Thymus (tissue), 11 donors: ENCODE data around the gene CD180. TPM values are rescaled to one million over a fixed set of nuclear protein-coding genes. Genes with fewer than 3 reads are reported as not detected.
A peak's percentile ranks its signal among the peaks of the same experiment; 100 is the strongest.

Experiments used
- DNase-seq, 9 donors: peaks; one replicate each; pipeline ENCODE4 v3.0.0-alpha.2; 2013; ENCODE audit warnings: low spot score in 9 of 9, low read depth in 6 of 9, missing footprints in 1 of 9
- H3K27ac ChIP-seq, 2 donors: one replicate each; pipeline ENCODE4 v1.5.1; 2013; ENCODE audit warnings: control low read depth in 1 of 2, low read depth in 1 of 2, low read length in 1 of 2, mild to moderate bottlenecking in 1 of 2, moderate library complexity in 1 of 2
- H3K27me3 ChIP-seq, 2 donors: one replicate each; pipeline ENCODE4 v1.5.1; 2013; ENCODE audit warnings: low read length in 1 of 2; ENCODE audit not compliant: control insufficient read depth in 2 of 2, insufficient read depth in 1 of 2
- H3K36me3 ChIP-seq, 2 donors: one replicate each; pipeline ENCODE4 v1.5.1; 2013; ENCODE audit warnings: low read length in 1 of 2, mild to moderate bottlenecking in 1 of 2, moderate library complexity in 1 of 2; ENCODE audit not compliant: control insufficient read depth in 2 of 2, insufficient read depth in 2 of 2
- H3K4me1 ChIP-seq, 2 donors: one replicate each; pipeline ENCODE4 v1.5.1; 2013; ENCODE audit warnings: low read length in 2 of 2; ENCODE audit not compliant: control insufficient read depth in 2 of 2, insufficient read depth in 2 of 2
- H3K4me3 ChIP-seq, 2 donors: one replicate each; pipeline ENCODE4 v1.5.1; 2013; ENCODE audit warnings: low read length in 2 of 2, control low read depth in 1 of 2, mild to moderate bottlenecking in 1 of 2
- H3K9me3 ChIP-seq, 2 donors: one replicate each; pipeline ENCODE4 v1.5.1; 2013; ENCODE audit warnings: low read length in 1 of 2, mild to moderate bottlenecking in 1 of 2; ENCODE audit not compliant: control insufficient read depth in 2 of 2, insufficient read depth in 1 of 2
- WGBS: extraction: QIAGEN DNeasy Blood & Tissue Kit; methylation state at CpG from one replicate; pipeline ENCODE4 v1.1.7; 2013; 5-methylcytosine and 5-hydroxymethylcytosine counted together
- polyA plus RNA-seq: library from polyadenylated mRNA; stranded (reverse); fragments of 200-250 nt; gene quantifications from one replicate; pipeline ENCODE4 v1.2.3, GENCODE V29; 2013
- total RNA-seq: library from RNA; stranded (reverse); fragments of 120-200 nt; gene quantifications from one replicate; pipeline ENCODE4 v1.2.4, GENCODE V29; 2013
- donor health status: healthy.

Gene CD180
- total and polyA plus RNA-seq, 2 donors = 1.3 to 2.2 TPM

DNA sequence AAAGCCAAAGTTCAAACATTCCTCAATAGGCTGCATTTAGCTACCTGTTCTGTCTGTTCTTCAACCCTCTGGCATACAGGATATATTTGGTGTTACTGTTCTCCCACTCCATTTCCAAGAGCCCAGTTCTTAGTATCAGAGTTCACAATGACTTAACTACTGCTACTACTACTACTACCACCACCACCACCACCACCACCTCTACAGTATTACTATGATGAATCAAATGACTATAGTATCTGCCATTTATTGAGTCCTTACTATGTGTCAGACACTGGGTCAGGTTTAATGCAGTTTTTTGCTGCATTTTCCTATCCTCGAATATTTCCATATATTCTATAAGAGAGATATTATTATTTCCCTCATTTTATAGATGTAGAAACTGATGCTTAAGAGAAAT, 937 bp upstream of the CD180 start:
- WGBS = 96% methylated on average over 1 of the region's 1 CpG
- Histone ChIP-seq H3K9me3 (peaks cover 0 to 1% of the 10 kb centered on the region in 2 donors), H3K36me3 (peaks cover 0 to 2% of the 10 kb centered on the region in 2 donors), H3K27me3 (no peaks in the 10 kb centered on the region), H3K4me1 (peaks cover 0 to 22% of the 10 kb centered on the region in 2 donors), H3K27ac (no peak overlapping the region), H3K4me3 (no peak overlapping the region)
- no peak for DNase-seq

DNA sequence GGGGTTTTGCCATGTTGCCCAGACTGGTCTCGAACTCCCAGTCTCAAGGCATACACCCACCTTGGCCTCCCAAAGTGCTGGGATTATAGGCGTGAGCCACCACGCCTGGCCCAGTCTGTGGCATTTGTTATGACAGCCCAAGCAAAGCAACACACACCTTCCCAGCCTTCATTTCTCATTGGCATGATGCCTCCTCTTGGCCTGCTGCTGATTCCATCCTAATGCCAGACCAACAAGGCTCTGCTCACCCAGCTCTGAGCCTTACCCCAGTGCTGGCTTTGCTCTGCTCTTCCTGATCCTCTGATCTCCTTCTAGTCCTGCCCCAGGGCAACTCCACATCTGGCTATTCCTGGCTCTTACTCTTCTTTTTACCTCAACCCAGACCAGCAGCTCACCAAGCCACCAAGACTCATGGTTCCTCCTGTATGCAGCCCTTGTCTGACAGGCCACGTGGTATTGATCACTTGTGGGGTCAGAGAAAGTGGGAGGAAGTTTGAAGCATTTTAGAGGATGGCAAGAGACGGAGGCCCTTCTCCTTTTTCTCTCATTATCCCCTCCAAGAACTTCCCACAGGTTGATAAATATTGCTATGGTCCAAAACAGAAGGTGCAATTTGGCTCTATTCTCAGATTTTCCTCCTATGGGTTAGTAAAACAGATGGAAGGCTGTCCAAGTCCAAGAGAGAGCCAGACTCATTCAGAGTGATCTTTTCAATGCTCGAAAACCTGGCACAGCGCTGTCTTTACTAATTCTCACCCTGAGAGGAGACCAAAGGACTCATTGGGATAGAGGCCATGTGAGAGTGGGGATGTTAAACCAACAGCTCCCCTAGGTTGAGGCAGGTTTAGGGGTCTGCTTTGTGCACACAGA, 958 bp downstream of the CD180 start:
- Histone ChIP-seq H3K27ac (no peak overlapping the region), H3K27me3 (no peaks in the 10 kb centered on the region), H3K4me1 (peaks cover 0 to 26% of the 10 kb centered on the region in 2 donors), H3K9me3 (peaks cover 0 to 7% of the 10 kb centered on the region in 2 donors), H3K36me3 (peaks cover 0 to 4% of the 10 kb centered on the region in 2 donors), H3K4me3 (no peak overlapping the region)
- WGBS = 95% methylated on average over 7 of the region's 7 CpGs
- DNase-seq = no peak

DNA sequence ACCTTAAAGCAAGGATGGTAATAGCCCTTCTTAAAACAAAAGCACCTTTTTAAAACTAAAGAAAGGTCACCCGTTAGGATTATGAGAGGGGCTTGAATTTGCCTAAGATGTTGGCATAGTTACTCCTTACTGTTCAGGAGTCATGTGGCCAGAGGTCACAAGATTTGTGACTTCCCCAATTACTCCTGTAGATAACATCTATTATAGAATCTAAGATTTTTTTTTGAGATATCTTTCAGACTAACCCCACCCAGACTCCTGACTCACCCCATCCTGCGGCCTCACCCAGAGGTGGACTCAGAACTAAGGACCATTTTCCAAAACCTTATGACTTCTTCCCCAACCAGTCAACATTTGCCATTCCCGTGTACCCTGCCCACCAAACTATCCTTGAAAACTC, 2.4 kb downstream of the CD180 start:
- no peaks in the 10 kb centered on the region for H3K27me3 ChIP-seq
- peaks cover 0 to 7% of the 10 kb centered on the region in 2 donors for H3K9me3 ChIP-seq
- 95% methylated on average over 3 of the region's 3 CpGs for WGBS
- no peak overlapping the region for H3K27ac ChIP-seq
- peaks cover 4 to 37% of the 10 kb centered on the region in 2 donors for H3K4me1 ChIP-seq
- H3K4me3 ChIP-seq = no peak overlapping the region
- peaks cover 0 to 4% of the 10 kb centered on the region in 2 donors for H3K36me3 ChIP-seq
- no peak for DNase-seq

DNA sequence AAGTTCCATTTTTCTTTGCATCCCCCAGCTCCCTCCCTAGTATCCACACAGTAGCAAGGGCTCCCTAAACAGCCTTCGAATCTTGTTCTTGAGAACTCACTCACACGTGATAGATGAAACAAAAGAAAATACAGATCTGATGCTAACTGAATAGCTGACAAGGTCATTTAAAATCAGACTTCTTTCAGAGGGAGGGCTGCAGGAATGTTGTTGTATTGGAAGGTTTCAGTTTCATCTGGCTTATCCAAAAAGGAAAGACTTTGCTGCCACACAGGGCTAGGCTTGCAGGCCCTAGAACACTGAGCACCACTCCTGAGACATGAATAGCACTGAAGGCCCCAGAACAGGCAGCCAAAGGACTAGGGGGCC, 3.2 kb downstream of the CD180 start:
- no peak for DNase-seq
- Histone ChIP-seq H3K4me3 (no peak overlapping the region), H3K4me1 (peaks cover 8 to 44% of the 10 kb centered on the region in 2 donors), H3K9me3 (peaks cover 0 to 7% of the 10 kb centered on the region in 2 donors), H3K27ac (peak overlapping the region; percentile 68 to 73), H3K27me3 (no peaks in the 10 kb centered on the region), H3K36me3 (peaks cover 0 to 4% of the 10 kb centered on the region in 2 donors)
- WGBS = 53% methylated on average over 2 of the region's 2 CpGs

DNA sequence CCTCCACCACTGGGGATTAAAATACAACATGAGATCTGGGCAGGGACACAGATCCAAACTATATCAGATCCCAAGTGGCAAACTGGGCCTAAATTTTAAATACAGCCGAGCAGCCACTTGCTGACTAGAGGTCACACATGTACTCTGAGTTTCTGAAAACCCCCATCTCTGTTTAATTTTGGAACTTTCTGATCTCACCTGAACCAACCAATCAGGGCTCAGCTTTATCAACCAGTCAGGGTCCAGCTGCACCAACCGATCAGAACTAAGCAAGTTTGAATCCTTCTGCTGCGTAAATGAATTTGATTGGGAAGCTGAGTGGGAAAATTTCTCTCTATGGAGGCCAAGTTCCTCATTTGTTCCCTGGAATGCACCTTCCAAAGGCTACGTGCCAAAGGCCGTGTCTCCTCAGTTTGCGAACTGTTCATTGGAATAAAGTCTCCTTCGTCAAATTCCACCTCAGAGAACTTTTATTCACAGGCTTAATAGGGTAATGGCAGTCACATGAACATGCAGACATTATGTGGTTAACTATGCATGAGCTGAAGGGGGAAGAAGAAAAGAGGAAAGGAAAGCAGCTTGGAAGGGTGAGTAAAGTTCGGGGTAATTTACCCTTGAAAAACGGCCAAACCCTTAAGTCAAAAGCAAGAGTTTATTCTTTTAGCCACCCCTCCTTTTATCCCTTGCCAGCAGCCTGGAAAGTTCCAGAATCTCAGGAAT, 3.7 kb downstream of the CD180 start:
- no peaks in the 10 kb centered on the region for H3K27me3 ChIP-seq
- DNase-seq = no peak

DNA sequence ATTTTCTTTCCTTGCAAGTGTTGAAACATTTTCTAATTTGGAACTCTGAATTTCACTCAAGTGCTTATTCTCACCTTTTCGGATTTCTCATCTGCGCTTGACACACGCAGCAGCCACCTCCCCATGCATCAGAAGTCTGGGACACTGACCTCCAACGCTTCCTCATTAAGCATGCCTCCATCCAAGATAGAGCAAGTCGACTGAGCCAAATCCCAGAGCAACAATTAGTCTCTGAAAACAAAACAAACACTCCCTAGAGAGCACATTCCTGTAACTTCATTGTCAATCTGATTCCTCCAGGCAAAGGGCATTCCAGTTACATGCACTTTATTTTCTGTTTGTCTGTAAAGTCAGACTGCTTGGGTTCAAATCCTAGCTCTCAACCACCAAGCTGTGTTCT, 5.7 kb downstream of the CD180 start:
- Histone ChIP-seq H3K4me3 (no peak overlapping the region), H3K9me3 (peaks cover 0 to 7% of the 10 kb centered on the region in 2 donors), H3K36me3 (peaks cover 0 to 4% of the 10 kb centered on the region in 2 donors), H3K27ac (no peak overlapping the region), H3K27me3 (no peaks in the 10 kb centered on the region), H3K4me1 (peaks cover 17 to 48% of the 10 kb centered on the region in 2 donors)
- no peak for DNase-seq
- 97% methylated on average over 5 of the region's 5 CpGs for WGBS

More for the DNA sequence above, 3.7 kb downstream of the CD180 start:
- no peak overlapping the region for H3K4me3 ChIP-seq
- 70% methylated on average over 9 of the region's 9 CpGs for WGBS
- peaks cover 0 to 7% of the 10 kb centered on the region in 2 donors for H3K9me3 ChIP-seq
- peaks cover 0 to 4% of the 10 kb centered on the region in 2 donors for H3K36me3 ChIP-seq
- H3K4me1 ChIP-seq = peaks cover 11 to 50% of the 10 kb centered on the region in 2 donors
- peak overlapping the region; percentile 68 to 73 for H3K27ac ChIP-seq

DNA sequence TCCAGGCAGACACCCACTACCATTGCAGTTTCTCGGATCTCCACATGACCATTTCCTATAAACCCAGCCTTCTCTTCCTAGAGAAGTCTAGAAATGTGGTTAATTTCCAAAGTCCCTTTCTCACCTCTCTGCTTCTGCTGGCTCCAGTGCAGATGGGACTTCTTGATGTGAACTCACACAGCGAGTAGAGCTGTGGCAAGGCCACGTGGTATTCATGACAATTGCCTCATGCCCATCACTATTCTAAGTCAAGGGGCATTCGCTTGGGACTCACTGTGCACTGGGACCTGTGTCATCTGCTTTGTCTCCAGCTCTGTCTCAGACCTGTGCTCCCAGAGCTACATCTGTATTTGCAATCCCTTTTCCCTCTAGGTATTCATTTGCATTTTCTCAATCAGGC, 6.2 kb downstream of the CD180 start:
- peaks cover 0 to 7% of the 10 kb centered on the region in 2 donors for H3K9me3 ChIP-seq
- no peaks in the 10 kb centered on the region for H3K27me3 ChIP-seq
- H3K36me3 ChIP-seq = peaks cover 0 to 4% of the 10 kb centered on the region in 2 donors
- peaks cover 17 to 48% of the 10 kb centered on the region in 2 donors for H3K4me1 ChIP-seq
- DNase-seq = no peak
- 97% methylated on average over 4 of the region's 4 CpGs for WGBS
- H3K4me3 ChIP-seq = no peak overlapping the region
- no peak overlapping the region for H3K27ac ChIP-seq

DNA sequence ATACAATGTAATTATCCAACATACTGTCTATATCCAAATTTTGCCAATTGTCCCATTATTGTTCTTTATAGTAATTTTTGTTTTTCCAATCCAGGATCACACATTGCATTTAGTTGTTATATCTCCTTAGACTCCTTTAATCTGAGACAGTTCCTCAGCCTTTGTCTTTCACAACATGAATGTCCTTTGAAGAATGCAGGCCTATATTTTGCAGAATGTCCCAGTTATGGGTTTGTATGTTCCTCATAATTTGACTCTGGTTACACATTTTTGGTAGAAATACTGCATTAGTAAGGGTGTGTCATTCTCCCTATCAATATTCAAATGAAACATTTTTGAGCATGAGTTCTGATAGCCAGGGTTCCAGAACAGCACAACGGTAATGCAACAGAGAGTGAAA, 6.7 kb downstream of the CD180 start:
- no peak for DNase-seq
- H3K9me3 ChIP-seq = peaks cover 0 to 7% of the 10 kb centered on the region in 2 donors
- H3K4me3 ChIP-seq = no peak overlapping the region
- WGBS = 97% methylated on average over 1 of the region's 1 CpG
- peaks cover 17 to 48% of the 10 kb centered on the region in 2 donors for H3K4me1 ChIP-seq
- H3K27me3 ChIP-seq = no peaks in the 10 kb centered on the region
- H3K27ac ChIP-seq = no peak overlapping the region
- H3K36me3 ChIP-seq = peaks cover 0 to 4% of the 10 kb centered on the region in 2 donors

DNA sequence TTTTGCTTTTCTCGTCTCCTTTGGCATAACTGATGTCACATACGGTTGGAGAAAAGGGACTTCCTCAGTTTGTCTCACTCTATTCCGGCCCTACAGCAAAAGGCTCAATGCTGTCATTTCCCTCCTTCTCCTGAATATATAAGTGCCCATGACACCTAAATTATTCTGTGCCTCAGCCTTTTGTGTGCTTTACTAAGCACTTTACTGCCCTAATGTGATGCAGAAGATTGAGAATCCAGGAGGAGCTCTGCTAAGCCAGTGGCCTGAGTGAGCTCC, 7.6 kb downstream of the CD180 start:
- no peak for DNase-seq
- Histone ChIP-seq H3K27ac (peak overlapping the region in 1 of 2 donors; percentile 87), H3K4me1 (peaks cover 17 to 48% of the 10 kb centered on the region in 2 donors), H3K27me3 (no peaks in the 10 kb centered on the region), H3K4me3 (no peak overlapping the region), H3K36me3 (peaks cover 0 to 4% of the 10 kb centered on the region in 2 donors), H3K9me3 (peaks cover 0 to 7% of the 10 kb centered on the region in 2 donors)
- WGBS = 90% methylated on average over 3 of the region's 3 CpGs
